Panc1 (cell line): ENCODE measurements around the gene POLRMT. TPM values are rescaled to one million over a fixed set of nuclear protein-coding genes. Genes with fewer than 3 reads are reported as not detected.

Experiments used
- ATAC-seq: fragments of 200-7000 bp; cut with Tn5 transposase; 2 replicates; pipeline ENCODE4 v1.9.1; 2020; ENCODE audit warnings: mild to moderate bottlenecking, moderate library complexity
- BruUV-seq: library from RNA; stranded (reverse); fragments of 400-500 nt; replicated peaks from 2 replicates; lab custom pipeline; 2021; lab: Mats Ljungman, UMichigan
- CTCF ChIA-PET: fragments of 300-600 bp; sonication (Branson Sonifier 250); formaldehyde crosslinking; loops from one replicate; lab custom pipeline; 2022; ENCODE audit warnings: antibody characterized with exemption; lab: Charles Lee
- POLR2A ChIA-PET: fragments of 300-600 bp; sonication (Branson Sonifier 250); formaldehyde crosslinking; loops from one replicate; lab custom pipeline; 2022; ENCODE audit warnings: antibody characterized with exemption; lab: Charles Lee
- DNase-seq: peaks from one replicate; pipeline ENCODE4 v3.0.0-alpha.2; 2010; ENCODE audit warnings: low read depth, low spot score
- H3K27ac ChIP-seq: 2 replicates; pipeline ENCODE4 v1.5.1; 2011; ENCODE audit warnings: mild to moderate bottlenecking, low read length, inconsistent platforms
- H3K27me3 ChIP-seq: fragments of 200-500 bp; sonication (Bioruptor generic); 2 replicates; pipeline ENCODE4 v1.6.0; 2014; ENCODE audit warnings: low read length, inconsistent platforms; ENCODE audit not compliant: control insufficient read depth, insufficient read depth
- H3K36me3 ChIP-seq: fragments of 200-500 bp; sonication (Bioruptor generic); 2 replicates; pipeline ENCODE4 v1.5.1; 2014; ENCODE audit warnings: inconsistent platforms, mild to moderate bottlenecking, low read length, moderate library complexity; ENCODE audit not compliant: control insufficient read depth, insufficient read depth
- H3K4me1 ChIP-seq: 2 replicates; pipeline ENCODE4 v1.5.1; 2011; ENCODE audit warnings: inconsistent platforms, mild to moderate bottlenecking, low read length, moderate library complexity; ENCODE audit not compliant: control insufficient read depth, insufficient read depth
- H3K4me3 ChIP-seq, 2 experiments: 2 replicates each; pipeline ENCODE4 v1.5.1; 2011 to 2012; ENCODE audit warnings: low read depth in 2 of 2, low read length in 2 of 2, mild to moderate bottlenecking in 2 of 2, inconsistent platforms in 1 of 2, moderate library complexity in 1 of 2
- H3K9me3 ChIP-seq: fragments of 200-500 bp; sonication (Bioruptor generic); 2 replicates; pipeline ENCODE4 v1.5.1; 2014; ENCODE audit warnings: low read depth, mild to moderate bottlenecking, inconsistent platforms, low read length, moderate library complexity; ENCODE audit not compliant: control insufficient read depth, insufficient read depth
- POLR2AphosphoS5 ChIP-seq: IDR thresholded peaks from 2 replicates; pipeline ENCODE4 v1.6.1; 2012; ENCODE audit warnings: mild to moderate bottlenecking, low read depth, low read length, moderate library complexity
- SIN3A ChIP-seq: IDR thresholded peaks from 2 replicates; pipeline ENCODE4 v1.6.1; 2012; ENCODE audit warnings: low read depth, mild to moderate bottlenecking, low read length, moderate library complexity, borderline replicate concordance; ENCODE audit not compliant: insufficient read depth
- TCF7L2 ChIP-seq: IDR thresholded peaks from 2 replicates; pipeline ENCODE4 v1.6.1; 2011; ENCODE audit warnings: mild to moderate bottlenecking, low read depth, low read length, inconsistent platforms
- in situ Hi-C: cut with HindIII; loops from 2 replicates; pipeline ENCODE4 v1.10.0; 2016; ENCODE audit warnings: low sequenced_read_pairs, low pct_unique_long_range_greater_than_20kb
- intact Hi-C: fragments of 100-400 bp; cut with micrococcal nuclease; formaldehyde crosslinking; loops from one replicate; pipeline ENCODE4 v1.10.0; 2022; ENCODE audit not compliant: unreplicated experiment
- total RNA-seq: library from RNA; stranded (reverse); gene quantifications from one replicate; pipeline ENCODE4 v1.2.1, GENCODE V29; 2021; ENCODE audit not compliant: unreplicated experiment
- TF ChIP-seq, protein P1 (sequence below), 2 experiments: IDR thresholded peaks; 2 replicates each; pipeline ENCODE4 v1.6.1; 2011 to 2012; ENCODE audit warnings: low read depth in 2 of 2, control low read depth in 1 of 2, low read length in 1 of 2, mild to moderate bottlenecking in 1 of 2, moderate library complexity in 1 of 2; ENCODE audit not compliant: insufficient read depth in 1 of 2
- TF ChIP-seq, protein P2 (sequence below): fragments of 450-650 bp; IDR thresholded peaks from 2 replicates; pipeline ENCODE4 v1.5.1; 2017; ENCODE audit warnings: mild to moderate bottlenecking

Gene POLRMT
- total RNA-seq, 1 experiment from 2014 or later, result 56.0 TPM

DNA sequence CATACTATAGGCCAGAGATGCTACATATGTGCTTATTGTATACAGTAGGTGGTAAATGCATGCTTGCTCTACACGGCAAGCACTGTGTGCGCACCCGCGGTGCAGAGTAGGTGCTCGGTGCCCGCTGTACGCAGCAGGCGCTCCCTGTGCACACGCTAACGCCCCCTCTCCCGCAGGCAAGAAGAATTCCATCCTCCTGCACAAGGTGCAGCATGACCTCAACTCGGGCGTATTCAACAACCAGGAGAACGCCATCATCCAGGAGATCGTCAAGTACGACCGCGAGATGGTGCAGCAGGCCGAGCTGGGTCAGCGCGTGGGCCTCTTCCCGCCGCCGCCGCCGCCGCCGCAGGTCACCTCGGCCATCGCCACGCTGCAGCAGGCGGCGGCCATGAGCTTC is 17.7 kb downstream of the POLRMT start:
- Histone ChIP-seq H3K4me1 (peaks cover 9% of the 10 kb centered on the region), H3K9me3 (no peaks in the 10 kb centered on the region), H3K4me3 (no peak overlapping the region), H3K27ac (no peak overlapping the region), H3K27me3 (no peaks in the 10 kb centered on the region), H3K36me3 (no peaks in the 10 kb centered on the region)
- CTCF ChIA-PET, result no interaction called here
- DNase-seq, result no peak
- no TSS peak for BruUV-seq
- TF ChIP-seq TCF7L2 (no peak), SIN3A (no peak), POLR2AphosphoS5 (no peak)
- TF ChIP-seq, protein P1, sequence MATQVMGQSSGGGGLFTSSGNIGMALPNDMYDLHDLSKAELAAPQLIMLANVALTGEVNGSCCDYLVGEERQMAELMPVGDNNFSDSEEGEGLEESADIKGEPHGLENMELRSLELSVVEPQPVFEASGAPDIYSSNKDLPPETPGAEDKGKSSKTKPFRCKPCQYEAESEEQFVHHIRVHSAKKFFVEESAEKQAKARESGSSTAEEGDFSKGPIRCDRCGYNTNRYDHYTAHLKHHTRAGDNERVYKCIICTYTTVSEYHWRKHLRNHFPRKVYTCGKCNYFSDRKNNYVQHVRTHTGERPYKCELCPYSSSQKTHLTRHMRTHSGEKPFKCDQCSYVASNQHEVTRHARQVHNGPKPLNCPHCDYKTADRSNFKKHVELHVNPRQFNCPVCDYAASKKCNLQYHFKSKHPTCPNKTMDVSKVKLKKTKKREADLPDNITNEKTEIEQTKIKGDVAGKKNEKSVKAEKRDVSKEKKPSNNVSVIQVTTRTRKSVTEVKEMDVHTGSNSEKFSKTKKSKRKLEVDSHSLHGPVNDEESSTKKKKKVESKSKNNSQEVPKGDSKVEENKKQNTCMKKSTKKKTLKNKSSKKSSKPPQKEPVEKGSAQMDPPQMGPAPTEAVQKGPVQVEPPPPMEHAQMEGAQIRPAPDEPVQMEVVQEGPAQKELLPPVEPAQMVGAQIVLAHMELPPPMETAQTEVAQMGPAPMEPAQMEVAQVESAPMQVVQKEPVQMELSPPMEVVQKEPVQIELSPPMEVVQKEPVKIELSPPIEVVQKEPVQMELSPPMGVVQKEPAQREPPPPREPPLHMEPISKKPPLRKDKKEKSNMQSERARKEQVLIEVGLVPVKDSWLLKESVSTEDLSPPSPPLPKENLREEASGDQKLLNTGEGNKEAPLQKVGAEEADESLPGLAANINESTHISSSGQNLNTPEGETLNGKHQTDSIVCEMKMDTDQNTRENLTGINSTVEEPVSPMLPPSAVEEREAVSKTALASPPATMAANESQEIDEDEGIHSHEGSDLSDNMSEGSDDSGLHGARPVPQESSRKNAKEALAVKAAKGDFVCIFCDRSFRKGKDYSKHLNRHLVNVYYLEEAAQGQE (IDR thresholded peaks at IDR 0.05; ENCODE audit: insufficient read depth in 1 of 2, low read depth in 2 of 2, low read length in 1 of 2), result no peak
- TF ChIP-seq, protein P2, sequence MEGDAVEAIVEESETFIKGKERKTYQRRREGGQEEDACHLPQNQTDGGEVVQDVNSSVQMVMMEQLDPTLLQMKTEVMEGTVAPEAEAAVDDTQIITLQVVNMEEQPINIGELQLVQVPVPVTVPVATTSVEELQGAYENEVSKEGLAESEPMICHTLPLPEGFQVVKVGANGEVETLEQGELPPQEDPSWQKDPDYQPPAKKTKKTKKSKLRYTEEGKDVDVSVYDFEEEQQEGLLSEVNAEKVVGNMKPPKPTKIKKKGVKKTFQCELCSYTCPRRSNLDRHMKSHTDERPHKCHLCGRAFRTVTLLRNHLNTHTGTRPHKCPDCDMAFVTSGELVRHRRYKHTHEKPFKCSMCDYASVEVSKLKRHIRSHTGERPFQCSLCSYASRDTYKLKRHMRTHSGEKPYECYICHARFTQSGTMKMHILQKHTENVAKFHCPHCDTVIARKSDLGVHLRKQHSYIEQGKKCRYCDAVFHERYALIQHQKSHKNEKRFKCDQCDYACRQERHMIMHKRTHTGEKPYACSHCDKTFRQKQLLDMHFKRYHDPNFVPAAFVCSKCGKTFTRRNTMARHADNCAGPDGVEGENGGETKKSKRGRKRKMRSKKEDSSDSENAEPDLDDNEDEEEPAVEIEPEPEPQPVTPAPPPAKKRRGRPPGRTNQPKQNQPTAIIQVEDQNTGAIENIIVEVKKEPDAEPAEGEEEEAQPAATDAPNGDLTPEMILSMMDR, result no peak
- ATAC-seq, result no peak
- in situ Hi-C loops (no loop called here), intact Hi-C loops (no loop called here)
- POLR2A ChIA-PET, result no interaction called here

DNA sequence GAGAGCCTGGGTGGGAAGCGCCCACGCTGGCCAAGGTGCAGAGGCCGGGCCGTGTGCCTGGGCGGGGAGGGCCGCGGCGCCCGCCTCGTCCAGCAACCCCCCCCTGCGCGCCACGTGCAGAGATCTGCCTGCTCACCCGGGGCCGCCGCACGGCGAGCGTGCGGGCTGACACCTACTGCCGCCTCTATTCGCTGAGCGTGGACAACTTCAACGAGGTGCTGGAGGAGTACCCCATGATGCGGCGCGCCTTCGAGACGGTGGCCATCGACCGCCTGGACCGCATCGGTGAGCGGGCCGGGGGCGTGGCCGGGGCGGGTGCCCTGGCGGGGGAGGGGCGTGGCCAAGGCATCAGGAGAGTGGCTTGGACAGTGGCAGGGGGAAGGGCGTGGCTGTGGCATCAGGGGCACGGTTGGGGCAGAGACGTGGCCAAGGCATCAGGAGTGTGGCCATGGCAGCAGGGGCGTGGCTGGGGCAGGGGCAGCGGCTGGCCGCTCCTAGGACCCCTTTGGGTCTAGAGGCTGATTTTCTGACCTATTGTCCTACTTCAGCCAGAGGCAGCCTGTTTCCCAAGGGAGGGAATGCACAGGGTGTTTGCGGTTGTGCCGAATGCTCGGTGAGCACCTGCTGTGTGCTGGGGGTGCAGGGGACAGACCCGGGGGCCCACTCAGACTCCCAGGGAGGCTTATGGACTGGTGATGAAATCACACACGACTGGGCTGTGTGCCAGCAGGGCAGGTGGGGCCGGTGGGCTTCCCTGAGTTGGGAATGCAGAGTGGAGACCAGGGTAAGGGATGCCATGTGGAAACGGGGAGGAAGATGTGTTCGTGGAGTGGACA is 19.4 kb downstream of the POLRMT start:
- TF ChIP-seq POLR2AphosphoS5, result no peak
- no peak for TF ChIP-seq SIN3A
- TF ChIP-seq, protein P1 (IDR thresholded peaks at IDR 0.05; ENCODE audit: insufficient read depth in 1 of 2, low read depth in 2 of 2, low read length in 1 of 2), result no peak
- TF ChIP-seq, protein P2, result no peak
- TF ChIP-seq TCF7L2, result no peak
- POLR2A ChIA-PET, result no interaction called here
- Histone ChIP-seq H3K4me3 (no peak overlapping the region), H3K9me3 (no peaks in the 10 kb centered on the region), H3K4me1 (peaks cover 21% of the 10 kb centered on the region), H3K27ac (no peak overlapping the region), H3K36me3 (no peaks in the 10 kb centered on the region), H3K27me3 (no peaks in the 10 kb centered on the region)
- in situ Hi-C loops (no loop called here), intact Hi-C loops (no loop called here)
- ATAC-seq (no peak), DNase-seq (no peak)
- BruUV-seq, result no TSS peak
- CTCF ChIA-PET, result no interaction called here
